Skeletal muscle cell (primary cell): ENCODE measurements around the gene POLG.

Source experiments
- DNase-seq: peaks from one replicate; pipeline ENCODE4 v3.0.0-alpha.2; 2010; ENCODE audit warnings: low read depth
- H3K4me3 ChIP-seq: 2 replicates; pipeline ENCODE4 v1.5.1; 2011; ENCODE audit warnings: low read depth, mild to moderate bottlenecking, control low read depth, low read length, moderate library complexity

POLG gene

DNA sequence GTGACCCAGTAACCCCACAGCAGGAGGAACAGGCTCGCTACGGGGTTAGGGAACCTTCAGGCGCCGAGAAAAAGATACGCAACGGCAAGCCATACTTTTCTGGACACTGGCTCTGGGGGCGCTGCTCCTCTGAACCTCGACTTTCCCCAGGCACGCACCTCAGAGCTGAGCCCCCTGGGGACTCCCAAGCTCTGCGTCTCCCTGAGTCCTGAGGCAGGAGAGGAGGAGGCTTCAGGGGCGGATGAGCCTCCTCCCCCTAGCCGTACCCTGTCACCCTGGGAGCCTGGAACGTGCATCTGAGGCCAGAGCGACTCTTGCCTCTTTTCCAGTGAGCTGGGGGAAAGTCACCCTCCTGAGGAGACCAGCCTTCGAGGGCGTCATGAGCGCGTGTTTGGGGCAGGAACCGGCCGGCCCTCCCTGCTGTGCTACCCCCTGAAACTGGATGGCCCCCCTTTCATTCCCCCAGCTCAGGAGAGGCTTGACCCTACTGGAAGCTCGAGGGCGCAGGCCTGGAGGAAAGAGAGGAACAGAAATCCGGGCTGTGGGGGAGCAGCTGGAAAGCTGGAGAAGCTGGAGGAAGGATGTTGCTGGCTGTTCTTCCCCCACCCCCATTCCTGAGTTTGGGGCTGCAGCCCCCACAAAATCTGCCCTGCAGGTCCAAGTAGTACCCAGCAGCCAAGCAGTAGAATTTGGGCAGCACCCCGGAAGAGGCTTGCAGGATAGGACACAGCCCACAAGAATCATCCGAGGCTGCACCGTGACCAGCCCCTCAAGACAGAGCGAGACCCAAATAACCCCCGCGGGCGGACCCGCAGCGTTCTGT, 25.1 kb upstream of the POLG start:
- DNase-seq: no peak
- no peak overlapping the region for H3K4me3 ChIP-seq

DNA sequence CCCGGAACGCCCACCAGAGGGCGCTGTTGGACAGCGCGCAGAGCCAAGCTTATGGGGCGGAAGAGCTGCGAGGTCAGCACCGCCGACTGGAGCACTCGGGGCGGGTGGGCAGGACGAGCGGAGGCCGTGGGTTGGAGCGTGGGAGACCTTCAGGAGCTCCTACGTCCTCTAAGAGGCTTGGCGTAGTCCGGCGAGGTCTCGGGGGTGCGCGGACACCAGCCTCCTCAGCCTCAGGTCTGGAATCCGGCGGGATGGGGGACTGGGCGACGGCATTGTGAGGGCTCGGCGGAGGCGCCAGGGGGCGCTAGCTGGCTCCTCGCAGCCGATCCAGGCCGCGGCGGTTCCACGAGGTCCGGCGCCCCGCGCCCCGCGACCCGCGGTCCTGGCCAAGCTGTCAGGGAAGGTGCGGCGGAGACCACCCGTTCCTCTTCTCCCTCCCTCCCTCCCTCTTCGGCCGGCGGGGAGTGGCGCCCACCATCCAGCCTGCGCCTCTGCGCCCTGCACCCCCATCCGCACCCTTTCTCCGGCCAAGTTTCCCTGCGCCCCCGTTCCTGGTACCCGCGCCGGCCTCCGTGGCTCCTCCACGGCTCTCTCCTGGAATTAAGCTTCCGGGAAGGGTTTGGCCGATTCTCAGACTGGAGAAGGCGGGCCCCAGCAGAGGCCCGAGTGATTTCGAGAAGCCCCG, 24.3 kb upstream of the POLG start:
- H3K4me3 ChIP-seq: peak overlapping the region; percentile 48
- DNase-seq: peak; percentile 9

DNA sequence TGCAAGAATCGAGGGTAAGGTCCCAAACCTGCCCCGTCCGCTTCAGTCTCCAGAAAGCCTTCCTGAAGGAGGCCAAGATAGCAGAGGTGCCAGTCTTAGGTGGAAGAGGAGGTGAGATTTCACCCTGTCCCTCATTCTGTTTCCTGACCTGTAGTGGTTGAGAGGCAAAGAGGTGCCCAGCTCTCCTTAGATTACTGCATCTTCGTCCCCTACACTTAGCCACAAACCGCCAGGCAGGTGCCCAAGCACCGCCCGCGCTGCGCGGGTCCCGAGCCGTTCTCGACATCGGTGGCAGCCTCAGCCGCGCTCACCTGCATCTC, 23.8 kb upstream of the POLG start:
- peak overlapping the region; percentile 48 for H3K4me3 ChIP-seq
- DNase-seq: no peak

DNA sequence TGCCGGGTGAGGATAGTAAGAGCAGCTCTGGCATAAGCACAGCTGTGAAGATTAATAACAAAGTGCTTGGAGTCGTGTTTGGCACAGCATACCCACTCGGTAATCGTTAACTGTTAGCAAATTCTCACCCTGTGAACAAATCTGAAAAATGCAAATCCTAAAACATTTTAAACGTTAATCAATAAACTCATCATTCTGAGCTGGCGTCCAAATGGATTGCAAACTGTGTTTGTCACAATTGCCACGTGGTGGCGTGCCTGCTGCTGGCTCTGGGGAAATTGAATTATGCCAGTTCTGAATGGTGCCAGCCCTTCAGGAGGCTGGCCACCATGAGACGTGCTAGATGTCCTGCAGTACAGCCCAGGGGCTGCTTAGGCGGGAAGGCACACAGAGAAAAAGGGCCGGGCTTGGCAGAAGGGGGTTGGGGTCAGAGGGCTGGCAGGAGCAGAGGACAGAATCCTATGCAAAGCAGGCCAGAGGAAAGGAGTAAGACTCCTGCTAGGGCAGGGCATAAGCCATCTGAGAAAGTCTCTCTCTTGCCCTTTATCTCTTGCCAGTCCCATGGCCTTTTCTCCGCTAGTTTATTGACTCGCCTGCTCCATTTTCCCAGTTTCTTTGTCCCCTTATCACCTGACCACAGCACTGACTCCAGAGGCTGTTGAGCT, 22.1 kb upstream of the POLG start:
- DNase-seq: no peak

DNA sequence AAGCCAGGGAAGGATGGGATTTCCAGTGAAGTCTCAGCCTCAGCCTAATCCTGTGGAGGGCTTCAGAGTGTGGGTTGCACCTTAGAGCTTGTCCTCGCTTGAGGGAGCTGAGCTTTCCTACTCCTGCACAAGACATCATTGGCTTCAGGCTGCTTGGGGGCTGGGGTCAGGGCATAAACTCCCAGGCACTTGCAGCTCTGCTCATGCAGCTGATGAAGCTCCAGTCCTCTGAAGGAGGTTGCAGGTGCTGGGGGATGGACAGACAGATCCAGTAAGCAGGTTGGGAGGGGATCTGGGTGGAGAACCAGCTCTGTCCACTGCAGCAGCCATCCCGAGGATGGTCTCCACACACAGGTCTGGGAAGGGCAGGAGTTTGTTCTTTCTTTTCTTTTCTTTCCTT, 19.4 kb upstream of the POLG start:
- H3K4me3 ChIP-seq: no peak overlapping the region
- no peak for DNase-seq

More for the DNA sequence above, 22.1 kb upstream of the POLG start:
- H3K4me3 ChIP-seq: no peak overlapping the region

DNA sequence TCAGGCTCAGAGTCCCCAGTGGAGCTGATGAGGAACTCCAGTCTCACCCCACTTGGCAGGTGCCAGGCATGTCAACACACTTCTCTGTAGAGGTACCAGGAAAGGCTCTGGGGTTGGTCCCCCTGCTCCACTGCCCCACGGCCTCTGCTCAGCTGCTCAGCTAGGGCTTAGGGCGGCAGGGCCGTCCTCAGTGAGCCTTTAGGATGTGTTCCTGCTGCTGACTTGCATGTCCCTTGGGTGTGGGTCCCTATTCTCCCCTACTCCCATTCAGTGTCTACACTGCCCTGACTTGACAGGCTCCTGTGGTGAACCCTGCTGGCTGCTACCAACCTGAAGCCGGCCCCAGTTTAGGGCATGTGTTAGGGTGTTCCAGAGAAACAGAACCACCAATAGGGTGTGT, 17.9 kb upstream of the POLG start:
- no peak for DNase-seq
- H3K4me3 ChIP-seq: no peak overlapping the region

DNA sequence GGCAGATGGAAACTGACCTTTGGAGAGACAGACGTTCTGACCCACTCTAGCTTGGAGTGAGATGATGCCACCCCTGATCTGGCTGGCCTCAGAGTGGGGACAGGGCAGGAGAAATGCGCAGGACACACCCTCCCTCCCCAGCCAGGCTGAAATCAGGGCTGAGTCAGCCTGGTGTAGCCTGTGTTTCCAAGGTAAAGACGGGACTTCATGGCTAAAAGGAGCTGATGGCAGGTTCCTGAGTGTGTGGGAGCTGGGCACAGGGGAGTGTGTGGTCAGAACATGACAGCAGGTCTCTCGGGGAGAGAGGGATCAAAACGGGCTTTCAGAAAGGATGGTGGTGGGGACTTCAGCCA, 14.6 kb upstream of the POLG start:
- no peak overlapping the region for H3K4me3 ChIP-seq
- DNase-seq: no peak

DNA sequence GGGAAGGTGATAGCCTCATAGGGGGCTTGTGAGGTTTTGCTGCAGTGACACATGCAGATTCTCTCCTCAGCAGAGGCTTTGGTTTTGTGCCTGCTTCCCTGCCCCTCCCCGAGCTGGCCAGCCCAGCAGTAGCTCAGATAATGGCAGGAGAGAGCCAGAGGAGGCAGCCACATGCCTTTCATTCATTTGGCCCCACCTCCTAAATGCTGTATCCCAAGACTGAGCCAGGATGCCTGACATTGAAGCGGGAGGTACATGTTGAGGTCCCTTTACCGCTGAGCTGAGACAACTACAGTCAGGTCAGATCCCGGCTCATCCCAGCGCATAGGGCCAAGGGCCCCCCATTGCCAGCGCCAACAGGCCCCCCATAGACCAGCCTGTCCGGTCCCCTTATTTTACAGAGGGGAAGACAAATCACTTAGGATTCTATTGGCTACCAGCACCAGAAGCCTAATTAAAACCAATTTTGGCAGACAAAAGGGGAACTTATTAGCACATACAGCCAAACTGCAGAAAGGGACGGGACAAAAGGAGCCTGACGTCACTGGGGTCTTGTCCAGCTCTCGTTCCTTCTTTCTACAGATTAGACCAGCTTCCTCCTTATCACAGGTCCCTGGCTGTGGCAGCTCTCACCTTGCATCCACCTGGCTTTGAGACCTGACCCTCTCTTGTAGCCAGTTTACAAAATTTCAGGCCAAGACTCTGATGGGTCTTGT, 12.1 kb upstream of the POLG start:
- H3K4me3 ChIP-seq: no peak overlapping the region
- no peak for DNase-seq

DNA sequence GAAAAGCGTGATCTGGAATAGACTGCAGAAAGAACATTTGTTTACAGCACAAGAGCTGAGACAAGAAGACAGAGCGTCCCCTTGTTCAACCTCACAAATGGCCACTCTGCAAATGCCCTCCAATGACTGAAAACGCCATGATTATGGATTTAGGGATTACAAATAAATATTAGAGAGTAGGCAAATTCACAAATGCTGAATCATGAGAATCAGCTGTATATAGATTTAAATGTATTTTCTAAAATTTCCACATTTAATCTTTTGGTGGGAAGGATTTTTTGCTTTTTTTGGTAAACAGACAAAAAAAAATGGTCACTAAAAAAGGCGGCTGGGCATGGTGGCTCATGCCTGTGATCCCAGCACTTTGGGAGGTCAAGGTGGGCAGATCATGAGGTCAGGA, 10.6 kb upstream of the POLG start:
- DNase-seq: no peak
- H3K4me3 ChIP-seq: no peak overlapping the region

DNA sequence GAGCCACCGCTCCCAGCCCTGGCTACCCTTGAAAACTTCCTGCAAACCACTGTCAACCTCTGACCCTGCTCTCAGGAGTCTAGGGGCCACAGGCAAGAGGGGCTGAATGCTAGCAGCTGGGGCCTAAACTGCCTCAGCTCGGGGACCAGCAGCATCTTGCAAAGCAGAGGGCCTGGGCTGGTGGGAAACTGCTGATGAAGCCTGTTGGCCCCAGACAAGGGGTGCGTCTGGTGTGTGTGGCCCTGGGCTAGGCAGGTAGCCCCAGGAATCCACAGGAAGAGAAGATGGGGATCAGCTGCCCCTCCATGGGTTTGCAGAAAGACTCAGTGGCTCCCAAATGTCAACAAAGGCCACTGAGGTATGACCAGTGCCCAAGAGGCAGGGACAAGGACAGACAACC, 8.2 kb upstream of the POLG start:
- no peak overlapping the region for H3K4me3 ChIP-seq
- no peak for DNase-seq

DNA sequence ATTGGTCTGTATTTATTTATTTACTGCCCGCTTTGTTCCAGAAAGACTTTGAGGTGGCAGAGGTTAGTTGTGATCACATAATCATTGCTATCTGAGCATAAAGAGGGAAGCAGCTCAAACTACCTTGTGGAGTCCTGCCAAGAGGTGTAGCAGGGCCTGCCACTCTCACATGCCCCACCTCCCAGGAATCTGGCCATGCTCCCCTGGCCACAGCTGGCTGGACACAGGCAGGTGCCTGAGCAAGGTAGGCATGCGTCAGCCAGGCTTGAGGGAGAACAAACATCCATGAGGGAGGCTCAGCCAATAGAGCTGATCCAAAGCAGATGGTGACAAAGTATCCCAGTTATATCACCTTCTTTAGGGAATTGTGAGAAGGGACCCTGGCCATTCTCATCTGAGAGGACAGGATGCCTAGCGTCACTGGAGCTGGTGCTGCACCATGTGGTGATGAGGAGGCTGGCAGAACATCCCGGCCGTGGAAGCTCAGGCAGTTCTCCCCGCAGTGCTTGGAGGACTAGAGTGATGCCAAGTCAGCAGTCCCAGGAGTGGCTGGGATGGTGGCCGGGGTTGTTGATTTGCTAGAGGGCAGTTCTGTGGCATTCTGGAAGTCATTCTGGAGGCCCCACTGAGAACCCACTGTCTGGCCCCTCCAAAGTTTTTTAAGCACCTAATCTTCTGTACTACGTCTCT, 6.8 kb upstream of the POLG start:
- no peak for DNase-seq
- H3K4me3 ChIP-seq: no peak overlapping the region

DNA sequence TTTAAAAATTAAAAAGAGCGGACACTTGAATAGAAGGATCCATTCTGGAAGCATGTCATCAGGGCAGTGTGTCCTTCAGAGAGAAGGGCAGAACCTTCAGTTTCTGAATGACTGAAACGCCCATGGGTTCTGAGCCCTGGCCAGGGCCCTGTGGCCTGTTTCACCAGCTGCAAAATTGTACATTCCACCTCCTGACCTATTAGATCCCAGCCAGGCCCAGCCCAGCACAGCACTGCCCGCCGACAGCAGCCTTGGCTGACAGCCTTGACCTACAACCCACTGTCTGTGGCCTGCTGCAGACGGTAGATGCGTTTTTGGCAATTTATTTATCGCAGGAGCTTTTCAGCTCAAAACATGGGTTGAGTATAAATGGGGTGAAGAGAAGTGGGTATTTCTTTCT, 5.9 kb upstream of the POLG start:
- no peak for DNase-seq

DNA sequence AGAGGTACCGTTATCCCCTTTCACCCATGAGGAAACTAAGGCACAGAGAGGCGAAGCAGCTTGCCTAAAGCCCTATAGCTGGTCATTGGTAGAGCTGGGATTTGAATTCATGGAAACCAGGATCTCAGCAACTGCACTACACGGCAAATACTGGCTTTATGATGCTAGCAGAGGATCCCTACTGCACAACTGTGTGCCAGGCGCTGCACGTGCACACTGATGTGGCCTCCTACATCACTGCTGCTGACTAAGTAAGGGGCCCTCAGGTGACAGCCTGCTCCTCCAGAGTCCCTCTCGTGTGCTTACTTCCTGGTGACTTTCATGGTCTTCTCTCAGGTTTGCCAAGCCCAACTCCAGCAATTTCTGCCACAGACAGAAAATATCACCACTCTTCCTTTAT, 3.4 kb upstream of the POLG start:
- no peak for DNase-seq
- no peak overlapping the region for H3K4me3 ChIP-seq

More for the DNA sequence above, 5.9 kb upstream of the POLG start:
- H3K4me3 ChIP-seq: no peak overlapping the region

DNA sequence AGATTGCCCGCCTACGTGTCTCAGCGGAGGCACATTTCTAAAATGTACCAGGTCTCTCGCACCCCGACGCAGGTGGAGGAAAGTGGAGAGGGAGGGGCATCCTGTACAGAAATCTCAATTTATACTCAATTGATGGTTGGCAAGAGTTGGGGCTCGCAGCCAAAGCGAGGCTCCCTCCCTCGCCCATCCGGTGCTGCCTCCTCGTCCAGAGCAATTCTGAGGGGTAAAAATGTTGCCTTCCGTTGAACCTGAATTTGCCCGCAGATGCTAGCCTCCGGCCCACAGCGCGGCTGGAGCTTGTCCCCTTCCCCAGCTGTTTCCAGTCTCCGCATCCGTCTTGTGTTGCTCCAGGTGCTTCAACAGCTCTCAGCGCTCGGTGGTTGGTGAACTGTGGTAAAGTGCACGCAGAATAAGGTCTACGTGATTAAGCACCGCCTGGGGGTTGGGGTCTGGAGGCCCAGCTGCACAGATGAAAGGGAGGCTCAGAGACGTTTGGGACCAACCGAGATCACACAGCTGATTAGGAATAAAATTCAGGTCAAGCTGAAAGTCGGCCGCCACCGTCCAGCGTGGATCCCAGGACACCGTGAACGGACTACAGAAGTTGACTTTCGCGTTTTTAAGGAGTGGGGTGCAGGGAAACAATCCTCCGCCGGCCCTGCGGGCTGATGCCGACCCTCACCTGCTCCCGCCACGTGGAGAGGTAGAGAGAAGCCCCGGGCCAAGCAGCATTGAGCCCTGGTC, 846 bp upstream of the POLG start:
- peak overlapping the region; percentile 71 for H3K4me3 ChIP-seq
- DNase-seq: no peak

DNA sequence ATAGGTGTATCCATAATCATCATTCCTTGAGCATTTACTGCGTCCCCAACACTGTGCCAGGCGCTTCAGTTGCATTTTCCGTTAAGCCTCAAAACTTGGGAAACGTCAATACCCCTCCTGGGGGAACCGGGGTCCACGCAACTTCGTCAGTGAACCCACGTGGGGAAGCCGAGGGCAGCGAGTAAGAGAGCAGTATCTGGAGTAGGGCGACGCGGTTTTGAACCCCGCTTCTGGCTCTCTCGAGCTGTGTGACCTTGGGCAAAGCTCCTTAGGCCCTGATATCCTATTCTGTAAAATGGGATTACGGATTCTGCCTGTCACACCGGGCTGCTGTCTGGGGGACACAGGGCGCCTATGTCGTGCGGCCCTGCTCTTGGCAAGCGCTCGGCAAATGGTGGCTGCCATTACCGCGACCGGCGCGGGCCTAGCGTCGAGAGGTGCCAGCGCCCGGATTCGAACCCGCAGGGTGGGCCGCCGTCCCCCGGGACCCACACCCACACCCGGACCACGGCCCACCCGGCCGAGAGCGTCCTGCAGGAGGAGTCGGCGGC, 590 bp downstream of the POLG start:
- H3K4me3 ChIP-seq: peak overlapping the region; percentile 71
- no peak for DNase-seq

DNA sequence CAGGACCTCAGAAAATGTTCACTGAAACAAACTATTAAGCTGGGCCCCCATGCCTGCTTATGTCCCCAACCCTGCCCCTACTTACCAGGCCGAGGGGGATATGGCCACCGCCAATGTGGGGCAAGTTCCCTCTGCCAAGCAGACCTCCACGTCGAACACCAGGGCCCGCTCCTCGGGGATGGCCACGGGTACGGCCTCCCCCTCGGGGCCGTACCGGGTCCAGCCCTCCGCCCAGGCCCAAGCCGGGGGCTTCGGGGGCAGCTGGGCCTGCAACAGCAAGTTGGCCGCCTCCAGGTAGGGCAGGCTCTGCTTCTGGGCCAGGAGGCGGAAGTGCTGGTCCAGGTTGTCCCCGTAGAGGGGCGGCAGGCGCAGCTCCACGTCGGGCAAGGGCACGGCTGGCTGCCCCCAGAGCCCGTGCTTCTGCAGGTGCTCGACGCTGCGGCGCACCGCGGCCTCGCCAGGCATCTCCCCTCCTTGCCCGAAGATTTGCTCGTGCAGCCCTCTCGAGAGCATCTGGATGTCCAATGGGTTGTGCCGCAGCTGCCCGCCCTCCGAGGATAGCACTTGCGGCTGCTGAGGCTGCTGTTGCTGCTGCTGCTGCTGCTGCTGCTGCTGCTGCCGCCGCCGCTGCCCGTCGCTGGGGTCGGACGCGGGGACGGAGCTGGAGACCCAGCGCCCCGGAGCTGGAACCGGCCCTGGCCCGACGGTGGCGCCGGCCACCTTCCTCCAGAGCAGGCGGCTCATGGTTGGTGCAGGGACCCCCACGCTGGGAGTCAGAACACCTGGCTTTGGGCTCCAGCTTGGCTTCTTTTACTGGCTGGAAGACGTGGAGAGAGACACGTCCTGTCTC, 1.4 kb downstream of the POLG start:
- no peak for DNase-seq
- H3K4me3 ChIP-seq: peak overlapping the region; percentile 71

DNA sequence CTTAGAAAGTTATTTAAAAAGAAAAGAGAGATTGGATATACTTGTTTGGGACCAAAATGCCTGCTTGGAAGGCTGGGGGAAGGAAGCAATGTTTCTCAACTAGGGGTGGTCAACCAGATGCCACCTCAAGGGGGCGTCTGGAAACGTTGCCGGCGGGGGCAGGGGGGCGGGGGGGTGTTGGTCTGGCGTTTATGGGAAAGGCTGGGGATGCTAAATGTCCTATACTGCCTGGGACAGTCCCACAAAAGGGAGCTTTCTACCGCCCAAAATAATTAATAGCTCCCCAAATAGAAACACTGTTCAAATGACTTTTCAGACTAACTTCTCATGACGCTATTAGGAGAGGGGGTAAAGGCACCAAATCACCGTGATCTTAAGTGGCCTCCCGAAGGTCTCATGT, 2.2 kb downstream of the POLG start:
- peak overlapping the region; percentile 71 for H3K4me3 ChIP-seq
- DNase-seq: no peak
